ENCODE results near the gene KCNJ6. TPM values are rescaled to one million over a fixed set of nuclear protein-coding genes. Genes with fewer than 3 reads are reported as not detected.

KCNJ6 gene
- total RNA-seq, 1 donor from 2014 or later: 4.4 TPM

DNA sequence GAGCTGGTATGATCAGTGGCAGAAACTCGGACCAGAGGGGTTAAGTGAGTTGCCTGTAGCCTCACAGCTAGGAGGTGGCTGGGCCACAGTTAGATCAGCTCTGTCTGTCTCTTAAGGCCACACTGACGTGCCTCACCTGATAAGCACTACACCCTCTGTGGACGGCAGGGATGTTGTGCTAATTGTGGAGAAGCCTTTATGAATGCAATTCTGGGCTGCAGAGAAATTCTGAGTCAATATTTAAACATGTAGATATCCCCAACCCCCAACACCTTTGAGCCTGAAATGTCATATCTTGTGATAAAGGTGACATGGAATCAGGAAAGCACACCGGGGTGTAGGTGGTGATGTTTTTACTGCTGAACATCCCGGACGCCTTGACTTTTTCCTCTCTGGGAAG, 88.3 kb downstream of the KCNJ6 start:
- Mint-ChIP-seq H3K9me3 (ENCODE audit: low read depth) (no peaks in the 10 kb centered on the region), H3K4me1 (ENCODE audit: low read depth) (peaks cover 19% of the 10 kb centered on the region), H3K36me3 (ENCODE audit: low read depth) (no peaks in the 10 kb centered on the region), H3K4me3 (ENCODE audit: unreplicated experiment) (no peak overlapping the region), H3K27me3 (ENCODE audit: low read depth) (no peaks in the 10 kb centered on the region), H3K27ac (ENCODE audit: unreplicated experiment) (no peak overlapping the region)
- TF ChIP-seq, protein P1, sequence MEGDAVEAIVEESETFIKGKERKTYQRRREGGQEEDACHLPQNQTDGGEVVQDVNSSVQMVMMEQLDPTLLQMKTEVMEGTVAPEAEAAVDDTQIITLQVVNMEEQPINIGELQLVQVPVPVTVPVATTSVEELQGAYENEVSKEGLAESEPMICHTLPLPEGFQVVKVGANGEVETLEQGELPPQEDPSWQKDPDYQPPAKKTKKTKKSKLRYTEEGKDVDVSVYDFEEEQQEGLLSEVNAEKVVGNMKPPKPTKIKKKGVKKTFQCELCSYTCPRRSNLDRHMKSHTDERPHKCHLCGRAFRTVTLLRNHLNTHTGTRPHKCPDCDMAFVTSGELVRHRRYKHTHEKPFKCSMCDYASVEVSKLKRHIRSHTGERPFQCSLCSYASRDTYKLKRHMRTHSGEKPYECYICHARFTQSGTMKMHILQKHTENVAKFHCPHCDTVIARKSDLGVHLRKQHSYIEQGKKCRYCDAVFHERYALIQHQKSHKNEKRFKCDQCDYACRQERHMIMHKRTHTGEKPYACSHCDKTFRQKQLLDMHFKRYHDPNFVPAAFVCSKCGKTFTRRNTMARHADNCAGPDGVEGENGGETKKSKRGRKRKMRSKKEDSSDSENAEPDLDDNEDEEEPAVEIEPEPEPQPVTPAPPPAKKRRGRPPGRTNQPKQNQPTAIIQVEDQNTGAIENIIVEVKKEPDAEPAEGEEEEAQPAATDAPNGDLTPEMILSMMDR (IDR thresholded peaks at IDR 0.05): no peak
- DNase-seq (ENCODE audit: low spot score): no peak

DNA sequence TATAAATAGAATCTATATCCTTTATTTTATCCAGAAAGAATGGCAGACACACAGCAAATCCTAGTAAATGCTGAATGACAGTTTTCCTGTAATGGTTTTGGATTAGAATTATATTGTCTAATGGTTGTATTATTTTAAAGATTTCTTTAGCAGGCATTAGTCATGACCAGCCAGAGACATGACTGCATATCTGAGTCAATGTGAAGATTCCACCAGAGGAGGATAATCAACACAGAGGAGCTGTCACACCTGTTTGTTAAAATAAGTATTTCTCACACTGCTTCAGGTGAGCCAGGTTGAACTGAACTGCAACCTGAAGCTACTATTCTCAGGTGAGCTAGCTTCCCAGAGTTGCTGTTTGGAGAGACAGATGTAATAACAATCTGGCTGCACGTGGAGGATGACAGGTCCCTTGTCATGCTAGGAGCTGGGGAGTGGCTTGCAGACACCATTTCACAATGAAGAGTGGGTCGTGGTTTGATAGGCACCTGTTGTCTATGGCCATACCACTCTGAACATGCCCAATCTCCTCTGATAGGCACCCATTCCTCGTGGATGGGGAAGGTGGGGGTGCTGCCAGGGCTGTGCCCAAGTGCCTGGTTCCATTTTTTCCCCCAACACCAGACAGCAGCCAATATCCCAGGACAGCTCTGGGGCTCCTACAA, 94.3 kb downstream of the KCNJ6 start:
- H3K4me1 Mint-ChIP-seq (ENCODE audit: low read depth): peaks cover 39% of the 10 kb centered on the region
- H3K27me3 Mint-ChIP-seq (ENCODE audit: low read depth): no peaks in the 10 kb centered on the region
- H3K4me3 Mint-ChIP-seq (ENCODE audit: unreplicated experiment): no peak overlapping the region
- DNase-seq (ENCODE audit: low spot score): no peak
- H3K27ac Mint-ChIP-seq (ENCODE audit: unreplicated experiment): no peak overlapping the region
- H3K9me3 Mint-ChIP-seq (ENCODE audit: low read depth): no peaks in the 10 kb centered on the region
- no peaks in the 10 kb centered on the region for H3K36me3 Mint-ChIP-seq (ENCODE audit: low read depth)
- TF ChIP-seq, protein P1 (IDR thresholded peaks at IDR 0.05): no peak

GRCh38 chr21:37821092-37821491, 95.2 kb downstream of the KCNJ6 start:
- H3K4me1 Mint-ChIP-seq (ENCODE audit: low read depth): peaks cover 40% of the 10 kb centered on the region
- DNase-seq (ENCODE audit: low spot score): no peak
- no peaks in the 10 kb centered on the region for H3K9me3 Mint-ChIP-seq (ENCODE audit: low read depth)
- H3K36me3 Mint-ChIP-seq (ENCODE audit: low read depth): no peaks in the 10 kb centered on the region
- TF ChIP-seq, protein P1 (IDR thresholded peaks at IDR 0.05): no peak
- H3K27ac Mint-ChIP-seq (ENCODE audit: unreplicated experiment): no peak overlapping the region
- H3K4me3 Mint-ChIP-seq (ENCODE audit: unreplicated experiment): no peak overlapping the region
- no peaks in the 10 kb centered on the region for H3K27me3 Mint-ChIP-seq (ENCODE audit: low read depth)

DNA sequence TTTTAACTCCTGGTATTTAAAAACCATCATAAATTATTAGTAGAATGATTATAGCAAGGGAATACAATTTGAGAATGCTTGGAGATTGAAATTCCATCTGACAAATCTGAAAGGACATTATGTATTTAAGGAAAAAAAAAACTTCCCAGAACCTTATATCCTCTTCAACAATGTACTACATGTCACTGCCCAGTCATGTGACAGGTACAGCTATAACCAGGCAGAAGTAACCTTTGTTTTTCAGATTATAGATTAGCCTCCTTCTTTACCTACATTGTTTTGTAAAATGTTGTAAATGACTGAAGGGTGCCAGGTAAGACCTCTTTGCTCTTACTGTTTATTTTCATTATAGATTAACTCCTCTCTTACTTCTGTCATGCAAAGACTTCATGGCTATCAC, 96.9 kb downstream of the KCNJ6 start:
- H3K9me3 Mint-ChIP-seq (ENCODE audit: low read depth): no peaks in the 10 kb centered on the region
- TF ChIP-seq, protein P1 (IDR thresholded peaks at IDR 0.05): no peak
- no peak overlapping the region for H3K27ac Mint-ChIP-seq (ENCODE audit: unreplicated experiment)
- no peak overlapping the region for H3K4me3 Mint-ChIP-seq (ENCODE audit: unreplicated experiment)
- H3K4me1 Mint-ChIP-seq (ENCODE audit: low read depth): peaks cover 40% of the 10 kb centered on the region
- DNase-seq (ENCODE audit: low spot score): no peak
- H3K36me3 Mint-ChIP-seq (ENCODE audit: low read depth): no peaks in the 10 kb centered on the region
- no peaks in the 10 kb centered on the region for H3K27me3 Mint-ChIP-seq (ENCODE audit: low read depth)

DNA sequence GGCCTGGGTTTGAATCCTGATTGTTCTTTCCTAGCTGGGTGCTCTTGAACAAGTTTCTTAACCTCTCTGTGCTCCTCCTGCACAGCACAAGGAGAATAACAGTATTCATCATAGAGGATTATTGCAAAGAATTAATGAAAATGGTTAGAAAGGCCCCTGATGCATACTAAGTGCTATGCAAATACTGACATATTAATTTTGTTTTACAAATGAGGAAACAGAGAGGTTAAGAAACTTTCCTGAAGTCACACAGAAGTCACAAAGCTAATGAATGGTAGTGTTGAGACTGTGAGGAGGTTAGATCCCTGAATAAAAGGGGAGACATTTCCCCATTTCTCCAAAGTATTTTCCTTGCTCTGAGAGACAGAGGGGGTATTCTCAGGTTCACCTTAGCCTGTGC, 99.0 kb downstream of the KCNJ6 start:
- H3K27ac Mint-ChIP-seq (ENCODE audit: unreplicated experiment): peak overlapping the region; percentile 84
- H3K9me3 Mint-ChIP-seq (ENCODE audit: low read depth): peaks cover 14% of the 10 kb centered on the region
- no peak overlapping the region for H3K4me3 Mint-ChIP-seq (ENCODE audit: unreplicated experiment)
- H3K36me3 Mint-ChIP-seq (ENCODE audit: low read depth): peaks cover 4% of the 10 kb centered on the region
- TF ChIP-seq, protein P1 (IDR thresholded peaks at IDR 0.05): no peak
- peaks cover 40% of the 10 kb centered on the region for H3K4me1 Mint-ChIP-seq (ENCODE audit: low read depth)
- H3K27me3 Mint-ChIP-seq (ENCODE audit: low read depth): no peaks in the 10 kb centered on the region
- no peak for DNase-seq (ENCODE audit: low spot score)

Measured in chondrocyte (in vitro differentiated cells).